GM18499 (cell line): ENCODE data around the gene MRPL54.
"Not testable (repeated sequence)": the region's sequence is repeated elsewhere in the genome, so short reads cannot be mapped to it uniquely, and the experiment has no call there.

Experiments used
- ATAC-seq: cut with Tn5 transposase; IDR thresholded peaks from one replicate; pipeline ENCODE4 v1.9.1; 2021; ENCODE audit warnings: moderate number of reproducible peaks; ENCODE audit not compliant: insufficient read depth, unreplicated experiment

MRPL54 gene

GRCh38 chr19:3807131-3807480 lies 44.6 kb downstream of the MRPL54 start:
- ATAC-seq, result no peak

DNA sequence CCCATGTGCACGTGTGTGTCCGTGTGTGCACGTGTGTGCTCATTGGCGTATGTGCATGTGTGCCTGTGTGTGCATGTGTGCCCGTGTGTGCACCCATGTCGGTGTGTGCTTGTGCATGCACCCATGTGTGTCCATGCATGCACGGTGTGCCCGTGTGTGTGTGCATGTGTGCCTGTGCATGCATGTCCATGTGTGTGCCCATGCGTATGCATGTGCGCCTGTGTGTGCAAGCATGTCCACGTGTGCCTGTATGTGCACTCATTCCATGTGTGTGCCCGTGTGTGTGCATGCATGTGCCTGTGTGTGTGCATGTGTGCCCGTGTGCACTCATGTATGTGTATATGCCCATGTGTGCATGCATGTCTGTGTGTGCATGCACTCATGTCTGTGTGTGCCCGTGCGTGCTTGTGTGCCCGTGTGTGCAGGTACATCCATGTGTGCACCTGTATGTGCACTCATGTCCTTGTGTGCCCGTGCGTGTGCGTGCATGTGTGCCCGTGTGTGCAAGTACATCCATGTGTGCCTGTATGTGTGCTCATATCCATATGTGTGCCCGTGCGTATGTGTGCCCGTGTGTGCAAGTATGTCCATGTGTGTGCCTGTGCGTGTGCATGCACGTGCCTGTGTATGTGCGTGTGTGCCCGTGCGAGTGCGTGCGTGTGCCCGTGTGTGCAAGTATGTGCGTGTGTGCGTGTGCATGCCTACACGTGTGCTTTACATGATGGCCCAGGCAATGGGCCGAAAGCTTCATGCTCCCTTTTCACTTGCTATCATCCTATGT lies 45.3 kb downstream of the MRPL54 start:
- ATAC-seq, result no peak

- ATAC-seq, result no peak
These were observed 46.1 kb downstream of the MRPL54 start for GRCh38 chr19:3808420-3809143.

DNA sequence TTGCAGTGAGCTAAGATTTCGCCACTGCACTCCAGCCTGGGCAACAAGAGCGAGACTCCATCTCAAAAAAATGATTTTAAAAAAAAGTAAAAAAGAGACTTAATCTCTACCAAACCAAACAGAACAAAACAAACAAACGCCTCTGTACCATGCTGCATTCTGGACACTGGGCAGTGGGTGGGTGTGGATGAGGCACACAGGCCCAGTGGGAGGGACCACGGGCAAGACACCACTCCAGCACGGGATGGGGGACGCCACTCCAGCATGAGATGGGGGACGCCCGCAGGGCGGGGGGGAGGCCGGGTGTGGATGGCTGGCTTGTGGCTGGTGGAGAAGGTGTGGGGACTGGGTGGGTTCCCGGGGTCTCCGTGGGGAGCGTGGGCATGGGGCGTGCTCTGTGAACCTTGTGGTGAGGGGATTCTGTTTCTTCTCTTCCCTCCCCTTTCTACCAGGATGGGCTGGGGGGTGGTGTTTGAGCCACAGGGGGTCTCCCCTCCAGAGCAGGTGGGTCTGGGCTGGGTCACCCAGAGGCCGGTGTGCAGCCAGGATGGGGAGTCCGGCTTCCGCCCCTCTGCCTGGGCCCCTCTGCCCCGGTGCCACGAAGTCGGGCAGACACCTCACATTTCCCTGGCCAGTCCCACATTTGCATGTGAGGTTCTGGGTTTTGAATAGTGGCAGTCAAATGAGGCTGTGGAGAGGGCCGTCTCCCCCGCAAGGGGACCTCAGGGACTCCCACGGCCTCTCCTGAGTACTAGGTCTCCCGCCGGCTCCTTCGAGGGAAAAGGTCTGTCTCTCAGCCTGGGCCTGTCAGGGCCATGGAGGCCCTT lies 47.6 kb downstream of the MRPL54 start:
- ATAC-seq, result no peak

GRCh38 chr19:3810708-3811355 lies 48.4 kb downstream of the MRPL54 start:
- no peak for ATAC-seq

- ATAC-seq, result no peak
These were observed 51.3 kb downstream of the MRPL54 start for GRCh38 chr19:3813473-3814392.

DNA sequence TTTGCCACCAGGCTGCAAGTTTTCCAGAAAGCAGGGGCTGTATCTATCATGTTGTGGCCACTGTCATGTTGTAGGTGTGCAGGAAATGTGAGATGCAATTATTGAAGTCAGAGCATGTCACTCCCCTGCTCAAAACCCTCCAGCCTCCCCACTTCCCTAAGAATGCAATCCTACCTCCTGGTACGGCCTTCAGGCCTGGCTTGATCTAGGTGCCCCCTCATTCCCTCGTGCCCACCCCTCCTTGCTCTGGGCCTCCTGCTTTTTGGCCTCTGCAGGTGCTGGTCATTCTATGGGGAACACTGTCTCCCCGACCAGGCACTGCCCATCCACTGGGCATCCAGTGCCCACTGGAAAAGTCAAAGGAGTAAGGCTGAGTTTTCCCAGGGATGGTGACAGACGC lies 52.2 kb downstream of the MRPL54 start:
- no peak for ATAC-seq

- not testable (repeated sequence) for ATAC-seq
These were observed 53.7 kb downstream of the MRPL54 start for GRCh38 chr19:3816148-3816547.

DNA sequence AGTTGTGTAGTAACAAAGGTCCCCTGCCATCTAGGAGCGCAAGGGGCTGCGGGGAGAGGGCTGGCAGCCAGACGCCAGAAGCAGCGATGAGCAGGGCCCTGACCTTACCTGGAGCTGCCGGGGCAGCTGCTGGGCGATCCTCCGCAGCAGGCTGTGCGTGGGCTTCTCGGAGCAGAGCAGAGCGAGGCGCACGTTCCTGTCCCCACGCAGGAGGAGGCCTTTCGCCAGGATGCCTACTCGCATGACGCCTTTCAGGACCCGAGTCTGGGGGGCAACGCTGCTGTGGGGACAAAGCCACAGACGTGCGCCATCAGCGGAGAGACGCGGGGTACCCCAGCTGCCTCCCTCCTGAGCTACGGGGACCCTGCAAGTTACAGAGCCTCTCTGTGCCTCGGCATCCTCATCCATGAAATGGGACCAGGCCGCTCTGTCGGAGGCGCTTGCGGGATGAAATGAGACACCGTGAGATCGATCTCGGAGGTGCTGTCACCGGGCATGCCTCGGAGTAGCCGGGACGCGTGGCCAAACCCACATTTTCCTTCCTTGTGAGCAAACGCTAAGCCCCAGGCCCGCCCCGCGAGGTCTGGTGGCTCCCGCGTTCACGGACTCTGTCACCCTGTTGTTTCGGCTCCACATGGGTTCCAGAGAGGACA lies 54.2 kb downstream of the MRPL54 start:
- ATAC-seq, result no peak
